ENCODE results near the gene VAC14.
"Not testable (repeated sequence)": the region's sequence is repeated elsewhere in the genome, so short reads cannot be mapped to it uniquely, and the experiment has no call there.

Gene VAC14

GRCh38 chr16:70679671-70680494 lies 121.1 kb downstream of the VAC14 start:
- DNase-seq, result peak; percentile 23

- no peak for DNase-seq
Measured at GRCh38 chr16:70678898-70679670, 121.9 kb downstream of the VAC14 start.

DNA sequence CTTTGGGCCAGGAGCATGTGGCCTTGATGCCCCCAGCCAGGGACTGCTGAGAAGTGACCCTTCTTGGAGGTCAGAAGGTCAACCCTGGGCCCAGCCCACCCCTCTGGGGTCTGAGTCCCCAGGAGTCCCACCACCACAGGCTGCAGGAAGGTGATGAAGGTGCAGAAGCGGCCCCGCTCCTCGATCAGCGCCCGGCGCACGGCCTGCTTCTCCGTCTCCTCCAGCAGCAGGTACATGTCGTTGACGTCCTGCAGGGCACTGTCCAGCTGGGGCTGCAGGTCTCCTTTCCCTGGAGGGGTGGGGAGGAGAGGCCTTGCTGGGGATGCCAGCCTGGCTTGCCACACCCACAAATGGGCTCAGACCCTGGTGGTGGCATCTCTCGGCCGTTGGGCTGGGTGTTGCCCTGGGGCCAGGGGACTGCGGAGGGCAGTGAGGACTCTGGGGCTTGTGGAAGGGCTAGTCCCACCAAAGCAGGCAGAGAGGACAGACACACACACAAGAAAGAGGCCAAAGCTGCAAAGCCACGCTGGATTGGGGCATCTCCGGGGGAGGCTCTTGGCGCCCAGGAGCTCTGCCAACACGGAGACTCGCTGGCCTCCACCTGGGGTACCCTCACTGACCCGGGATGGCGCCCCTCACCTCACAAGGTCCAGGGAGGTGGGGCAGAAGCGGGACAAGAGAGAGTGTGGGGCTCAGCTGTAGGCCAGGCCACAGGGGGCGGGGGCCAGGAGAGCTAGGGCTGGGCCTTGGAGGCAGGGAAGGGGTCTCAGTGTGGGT lies 122.6 kb downstream of the VAC14 start:
- no peak for DNase-seq

GRCh38 chr16:70677499-70678120 lies 123.3 kb downstream of the VAC14 start:
- DNase-seq, result no peak

DNA sequence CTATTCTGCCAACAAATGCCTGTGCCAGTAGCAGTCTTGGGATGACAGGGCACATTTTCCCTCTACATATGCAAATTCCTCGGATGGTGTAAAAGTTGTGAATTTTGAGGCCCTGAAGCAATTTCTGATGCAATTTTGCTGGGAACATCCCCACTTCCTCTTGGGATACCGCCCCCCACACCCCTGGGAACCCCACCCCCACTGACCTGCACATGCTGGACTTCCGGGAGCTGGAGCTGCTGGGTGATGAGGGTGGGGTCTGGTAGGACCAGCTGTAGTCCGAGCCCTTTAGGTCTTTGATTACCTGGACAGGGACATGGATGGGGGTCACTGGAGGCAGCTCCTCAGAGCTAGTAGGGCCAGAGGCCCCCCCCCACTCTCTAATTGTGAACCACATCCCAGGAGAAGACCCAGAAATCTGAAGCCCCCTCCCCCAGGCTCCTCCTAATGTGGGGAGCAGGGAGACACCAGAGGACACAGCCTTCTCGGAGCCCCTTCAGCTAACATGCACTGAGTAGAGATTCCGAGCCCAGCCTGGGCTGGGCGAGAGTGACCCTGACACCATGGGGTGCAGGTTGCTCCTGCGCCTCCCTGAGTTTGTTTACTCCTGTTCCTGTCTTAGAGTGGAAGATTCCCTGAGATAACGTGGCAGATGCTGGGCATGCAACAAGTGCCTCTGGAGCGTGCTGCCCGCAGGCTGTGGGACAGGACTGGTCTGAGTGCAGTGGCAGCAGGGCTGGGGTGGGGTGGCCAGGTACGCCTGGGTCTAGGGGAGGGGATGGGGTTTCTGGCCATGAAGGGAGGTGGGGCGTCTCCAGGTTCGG lies 124.1 kb downstream of the VAC14 start:
- no peak for DNase-seq

DNA sequence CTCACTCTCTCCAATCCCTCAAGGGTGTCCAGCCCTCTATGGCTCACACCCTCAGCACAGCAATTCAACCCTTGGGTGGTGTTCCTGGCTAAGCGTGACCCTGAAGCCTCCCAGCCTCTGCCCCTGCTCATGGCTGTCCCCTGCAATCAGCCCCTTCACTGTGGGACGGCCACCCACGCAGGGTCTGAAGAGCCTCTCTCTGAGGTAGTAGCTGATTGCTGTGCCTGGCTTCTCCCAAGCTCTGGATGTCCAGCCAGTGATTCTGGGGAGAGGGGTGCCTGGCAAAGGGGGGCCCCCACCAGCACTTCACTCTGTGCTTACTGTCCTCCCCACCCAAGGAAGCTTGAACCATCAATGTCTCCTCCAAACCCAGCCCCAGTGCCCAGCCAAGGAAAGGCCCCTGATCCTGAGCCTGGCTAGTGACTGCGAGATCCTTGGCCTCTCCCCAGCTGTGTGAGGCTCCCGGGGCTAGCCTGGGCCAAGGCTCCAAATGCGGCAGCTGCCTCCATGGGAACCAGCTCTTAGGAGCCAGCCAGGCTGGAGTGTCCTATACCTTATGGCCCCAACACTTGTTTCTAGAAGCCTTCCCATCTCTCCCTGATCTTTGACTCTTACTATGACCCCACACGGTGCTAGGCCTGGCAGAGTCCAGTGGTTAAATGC lies 125.0 kb downstream of the VAC14 start:
- no peak for DNase-seq

DNA sequence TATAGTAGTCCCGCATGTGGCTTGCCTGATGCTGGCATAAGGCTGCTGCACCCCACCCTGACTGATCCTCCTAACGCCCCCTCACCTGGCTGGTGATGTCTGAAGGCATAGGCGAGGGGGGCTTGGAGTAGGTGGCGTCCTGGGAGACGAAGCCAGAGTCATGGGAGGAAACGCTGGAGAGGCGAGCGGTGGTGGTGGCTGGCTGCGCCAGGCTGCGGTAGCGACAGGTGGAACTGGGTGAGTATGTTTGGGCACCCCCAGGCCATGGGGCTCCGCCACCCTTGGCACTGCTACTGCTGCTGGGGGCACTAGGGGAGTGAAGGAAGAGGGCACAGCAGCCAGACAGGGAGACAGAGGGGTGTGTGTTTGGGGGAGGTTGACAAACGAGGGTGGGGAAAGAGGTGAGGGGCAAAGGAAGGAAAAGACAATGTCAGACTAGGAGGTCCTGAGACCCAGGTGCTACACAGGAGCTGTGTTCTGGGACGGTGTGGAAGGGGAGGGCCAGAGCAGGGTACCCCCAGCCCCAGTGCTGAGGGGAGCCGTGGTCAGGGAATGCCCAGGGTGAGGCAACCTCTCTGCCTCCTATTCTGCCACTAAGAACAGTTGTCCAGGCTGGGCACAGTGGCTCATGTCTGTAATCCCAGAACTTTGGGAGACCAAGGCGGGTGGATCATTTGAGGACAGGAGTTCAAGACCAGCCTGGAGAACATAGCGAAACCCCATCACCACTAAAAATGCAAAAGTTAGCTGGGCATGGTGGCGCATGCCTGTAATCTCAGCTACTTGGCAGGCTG lies 126.5 kb downstream of the VAC14 start:
- no peak for DNase-seq

DNA sequence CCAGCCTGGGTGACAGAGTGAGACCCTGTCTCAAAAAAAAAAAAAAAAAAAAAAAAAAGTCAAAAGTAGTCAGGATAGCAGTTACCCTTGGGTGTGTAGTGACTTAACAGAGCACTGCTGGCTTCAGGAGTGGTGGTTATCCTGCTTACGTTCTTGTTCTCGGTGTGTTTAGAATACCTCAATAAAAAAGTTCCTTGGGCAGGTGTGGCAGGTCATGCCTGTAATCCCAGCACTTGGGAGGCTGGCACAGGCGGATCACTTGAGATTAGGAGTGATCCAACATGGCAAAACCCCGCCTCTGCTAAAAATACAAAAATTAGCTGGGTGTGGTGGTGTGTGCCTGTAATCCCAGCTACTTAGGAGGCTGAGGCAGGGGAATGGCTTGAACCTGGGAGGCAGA lies 130.0 kb downstream of the VAC14 start:
- not testable (repeated sequence) for DNase-seq

- no peak for DNase-seq
Measured at GRCh38 chr16:70670175-70670574, 130.8 kb downstream of the VAC14 start.

DNA sequence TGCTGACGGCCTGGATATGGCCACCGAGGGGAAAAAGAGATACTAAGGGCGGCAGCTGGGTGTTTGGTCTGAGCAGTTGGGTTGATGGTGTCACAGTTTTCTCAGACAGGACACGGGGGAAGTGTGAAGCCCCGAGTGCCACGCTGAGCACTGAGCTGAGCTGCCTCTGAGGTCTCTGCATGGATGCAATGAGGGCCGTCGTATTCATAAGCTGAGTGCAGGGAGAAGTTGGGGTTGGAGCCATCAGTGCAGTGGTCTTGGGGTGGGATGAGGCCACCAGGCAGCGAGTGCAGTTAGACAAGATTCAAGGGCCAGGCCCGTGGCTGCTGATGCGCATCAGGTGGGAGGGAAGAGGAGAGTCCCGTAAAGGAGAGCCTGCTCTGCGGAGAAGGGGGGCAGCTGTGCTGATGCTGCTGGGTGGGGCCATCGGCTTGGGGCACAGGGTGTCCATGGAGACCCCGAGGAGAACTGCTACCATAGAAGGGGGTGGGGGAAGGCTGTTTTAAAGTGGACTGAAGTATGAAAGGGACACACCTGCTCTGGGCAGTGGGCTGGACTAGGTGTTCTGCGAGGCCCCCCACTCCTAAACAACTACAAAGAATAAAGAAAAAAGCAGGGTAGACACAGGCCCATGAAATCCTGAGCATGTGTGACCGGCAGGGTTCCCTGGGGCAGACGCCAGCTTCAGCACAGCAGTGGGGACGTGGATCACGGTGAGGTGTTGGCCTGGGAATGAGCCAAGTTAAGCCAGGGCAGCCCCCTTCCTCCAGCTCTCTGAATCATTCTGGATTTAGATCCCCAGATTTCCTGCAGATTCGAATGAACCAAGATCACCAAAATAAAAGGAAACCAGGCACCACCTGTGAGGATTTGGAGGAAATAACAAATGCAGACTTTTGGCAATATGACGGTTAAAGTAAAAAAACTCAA lies 134.9 kb downstream of the VAC14 start:
- DNase-seq, result no peak

GRCh38 chr16:70665113-70665694 lies 135.8 kb downstream of the VAC14 start:
- DNase-seq, result no peak

DNA sequence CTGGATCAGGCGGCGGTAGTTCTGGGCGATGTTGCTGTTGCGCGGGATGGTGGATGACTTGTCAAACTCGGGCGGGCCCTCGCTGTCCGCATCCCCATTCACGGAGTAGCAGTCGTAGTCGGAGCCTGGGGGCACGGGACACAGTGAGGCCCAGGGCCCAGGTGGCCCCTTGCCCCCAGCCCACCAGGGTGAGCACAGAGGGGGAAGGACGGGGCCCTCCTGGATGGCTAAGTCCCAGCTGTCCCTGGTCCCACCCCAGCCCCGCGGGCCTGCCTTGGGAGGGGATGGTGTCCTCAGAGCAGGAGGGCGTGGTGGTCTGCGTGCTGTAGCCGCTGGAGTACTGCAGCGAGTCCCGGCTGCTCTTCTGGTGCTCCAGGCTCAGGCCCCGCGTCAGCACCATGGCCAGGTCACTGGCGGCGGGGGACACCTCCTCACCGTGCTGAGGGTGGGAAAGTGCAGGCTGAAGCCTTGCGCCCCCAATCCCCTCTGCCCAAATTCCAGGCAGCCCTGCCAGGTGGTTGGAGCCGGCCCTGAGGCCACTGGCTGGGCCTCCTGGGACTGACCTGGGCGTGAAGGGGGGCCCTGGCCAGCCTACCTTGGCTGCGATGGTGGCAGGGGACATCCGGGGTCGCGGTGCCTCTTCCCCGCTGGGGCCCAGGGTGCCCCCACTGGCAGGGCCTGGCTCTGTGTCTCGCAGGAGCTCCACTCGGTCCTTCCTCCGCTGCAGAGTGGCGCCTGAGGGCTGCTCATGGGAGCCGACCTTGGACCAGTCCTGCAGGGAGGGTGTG lies 136.4 kb downstream of the VAC14 start:
- no peak for DNase-seq

DNA sequence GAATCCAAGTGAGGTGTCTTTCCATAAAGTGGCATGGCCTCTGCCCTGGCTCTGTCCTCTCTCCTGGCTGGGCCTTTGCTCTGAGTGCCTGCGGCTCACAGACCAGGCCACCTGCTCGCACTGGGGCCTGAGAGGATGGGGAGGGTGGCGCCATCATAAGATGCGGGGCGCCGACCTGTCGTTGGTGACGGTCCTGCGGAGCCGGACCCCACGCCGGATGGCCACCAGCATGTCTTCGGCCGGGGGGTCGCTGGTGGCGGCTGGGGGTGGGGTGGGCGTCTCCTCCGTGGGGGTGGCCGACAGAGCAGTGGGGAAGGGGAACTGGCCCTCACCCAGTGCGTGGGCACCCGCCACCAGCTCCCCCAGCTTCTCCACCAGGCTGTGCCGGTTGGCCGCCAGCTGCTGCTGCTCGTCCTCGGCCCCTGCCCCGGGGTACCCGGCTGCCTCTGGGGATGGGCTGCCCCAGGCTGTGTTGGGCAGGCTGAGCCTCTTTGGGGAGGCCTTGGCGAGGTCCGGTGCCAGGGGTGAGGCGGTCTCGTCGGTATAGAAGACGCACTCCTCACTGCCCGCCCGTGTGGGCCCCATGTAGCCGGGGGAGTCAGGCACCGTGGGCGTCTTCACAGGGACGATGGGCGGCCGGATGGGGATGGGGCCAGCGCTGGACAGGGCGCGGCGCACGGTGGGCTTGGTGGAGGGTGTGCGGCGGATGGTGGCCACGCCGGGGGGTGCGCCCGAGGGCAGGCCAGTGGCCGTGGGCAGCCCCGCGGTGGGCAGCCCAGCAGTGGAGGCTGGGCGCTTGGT lies 137.2 kb downstream of the VAC14 start:
- DNase-seq, result no peak

DNA sequence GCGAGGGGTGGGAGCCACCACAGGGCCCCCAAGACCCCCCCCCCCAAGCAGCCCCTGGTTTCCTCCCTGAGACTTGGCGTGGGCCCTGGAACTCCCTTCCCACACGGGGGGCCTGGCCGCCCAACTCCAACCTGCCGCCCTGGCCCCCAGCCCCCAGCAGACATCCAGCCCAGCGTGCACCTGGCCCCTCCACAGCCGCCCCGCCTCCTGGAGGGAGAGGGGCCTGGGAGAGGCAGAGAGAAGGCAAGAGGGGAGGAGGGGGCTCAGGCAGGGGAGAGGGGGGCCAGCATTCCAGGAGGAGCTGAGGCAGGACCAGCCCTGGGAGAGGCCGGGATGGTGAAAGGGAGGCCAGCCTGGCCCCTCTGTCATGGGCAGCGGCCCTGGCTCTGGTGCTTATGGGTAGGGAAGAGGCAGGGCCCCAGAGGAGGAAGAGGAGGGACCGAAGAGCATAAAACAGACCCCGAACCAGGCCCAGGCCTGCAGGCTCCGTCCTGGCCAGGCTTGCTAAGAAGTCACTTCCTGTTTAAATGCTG lies 137.9 kb downstream of the VAC14 start:
- DNase-seq, result no peak

DNA sequence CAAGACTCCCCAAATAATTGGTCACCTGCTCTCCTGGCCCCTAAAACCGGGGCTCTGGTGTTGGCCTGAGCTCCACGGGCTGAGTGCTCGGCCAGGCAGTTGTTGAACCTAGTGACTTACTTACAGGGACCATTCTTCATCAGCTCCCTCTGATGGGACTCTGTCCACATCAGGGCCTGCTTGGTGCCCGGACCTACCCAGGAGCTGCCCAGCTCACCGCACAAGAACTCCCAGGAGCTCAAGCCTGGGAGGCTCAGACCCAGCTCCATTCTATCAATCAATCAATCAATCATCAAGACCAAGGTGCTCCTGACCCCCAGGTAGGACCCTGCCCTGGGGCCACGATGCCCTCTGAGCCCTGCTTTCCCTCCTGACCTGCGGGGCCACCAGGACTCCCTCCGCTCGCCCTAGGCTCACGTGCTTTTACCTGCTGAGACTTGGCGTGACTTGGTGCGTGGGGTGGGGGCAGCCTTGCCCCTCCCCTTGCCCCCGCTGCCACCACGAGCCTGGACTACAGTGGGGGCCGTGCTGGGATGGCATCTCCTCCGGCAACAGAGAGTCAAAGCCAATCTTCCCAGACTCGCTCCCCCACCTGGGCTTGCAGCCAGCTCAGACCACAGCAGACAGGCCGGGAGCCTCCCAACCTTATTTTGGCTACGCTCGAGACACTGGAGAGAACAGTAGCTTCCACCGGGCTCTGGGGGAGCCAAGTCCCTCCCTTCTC lies 138.9 kb downstream of the VAC14 start:
- DNase-seq, result peak; percentile 61

GRCh38 chr16:70661534-70661917 lies 139.4 kb downstream of the VAC14 start:
- no peak for DNase-seq

All from fibroblast of skin of abdomen (primary cell).